Mesenchymal stem cell (in vitro differentiated cells and primary cell): ENCODE results near the gene EI24.

Source experiments
- DNase-seq: peaks from one replicate; pipeline ENCODE4 v3.0.0-alpha.2; 2013
- H2AFZ ChIP-seq: one replicate; pipeline ENCODE4 v1.6.1; 2013; ENCODE audit warnings: low read depth, mild to moderate bottlenecking, control low read depth, inconsistent platforms, low read length, moderate library complexity
- H2AK5ac ChIP-seq: 2 replicates; pipeline ENCODE4 v1.6.1; 2013; ENCODE audit warnings: low read length, moderate library complexity, mild to moderate bottlenecking, inconsistent platforms; ENCODE audit not compliant: severe bottlenecking
- H2BK120ac ChIP-seq: one replicate; pipeline ENCODE4 v1.6.1; 2013; ENCODE audit warnings: low read depth, mild to moderate bottlenecking, inconsistent platforms, low read length, moderate library complexity
- H2BK12ac ChIP-seq, 2 experiments: one replicate each; pipeline ENCODE4 v1.6.1; 2013; ENCODE audit warnings: inconsistent platforms in 2 of 2, low read length in 2 of 2, mild to moderate bottlenecking in 2 of 2, moderate library complexity in 2 of 2, control low read depth in 1 of 2
- H2BK15ac ChIP-seq: one replicate; pipeline ENCODE4 v1.6.1; 2013; ENCODE audit warnings: mild to moderate bottlenecking, low read depth, inconsistent platforms; ENCODE audit not compliant: poor library complexity, severe bottlenecking
- H2BK5ac ChIP-seq: 2 replicates; pipeline ENCODE4 v1.6.1; 2013; ENCODE audit warnings: low read depth, mild to moderate bottlenecking, low read length, control low read depth, inconsistent platforms; ENCODE audit not compliant: poor library complexity, severe bottlenecking
- H3K14ac ChIP-seq, 2 experiments: one replicate each; pipeline ENCODE4 v1.6.1; 2013; ENCODE audit warnings: inconsistent platforms in 2 of 2, low read length in 2 of 2, control low read depth in 1 of 2, mild to moderate bottlenecking in 1 of 2, moderate library complexity in 1 of 2
- H3K18ac ChIP-seq, 2 experiments: one replicate each; pipeline ENCODE4 v1.6.1; 2013; ENCODE audit warnings: inconsistent platforms in 2 of 2, low read length in 2 of 2, control low read depth in 1 of 2, low read depth in 1 of 2, mild to moderate bottlenecking in 1 of 2
- H3K23ac ChIP-seq, 2 experiments: one replicate each; pipeline ENCODE4 v1.6.1; 2013; ENCODE audit warnings: inconsistent platforms in 2 of 2, low read length in 2 of 2, mild to moderate bottlenecking in 2 of 2, moderate library complexity in 2 of 2, control low read depth in 1 of 2
- H3K27ac ChIP-seq: 2 replicates; pipeline ENCODE4 v1.5.1; 2013; ENCODE audit warnings: mild to moderate bottlenecking, moderate library complexity, low read length, control low read depth, inconsistent platforms; ENCODE audit not compliant: poor library complexity, severe bottlenecking
- H3K27me3 ChIP-seq, 2 experiments: 2 replicates each; pipeline versions ENCODE4 v1.6.1 to v1.7.0; 2013; ENCODE audit warnings: low read length in 2 of 2, mild to moderate bottlenecking in 2 of 2, moderate library complexity in 2 of 2, control low read depth in 1 of 2, inconsistent platforms in 1 of 2; ENCODE audit not compliant: control insufficient read depth in 1 of 2, insufficient read depth in 1 of 2
- H3K36me3 ChIP-seq, 2 experiments: 2 replicates each; pipeline versions ENCODE4 v1.6.1 to v1.7.0; 2013; ENCODE audit warnings: low read length in 2 of 2, control low read depth in 1 of 2, inconsistent platforms in 1 of 2, low read depth in 1 of 2, mild to moderate bottlenecking in 1 of 2; ENCODE audit not compliant: insufficient read depth in 2 of 2, control insufficient read depth in 1 of 2
- H3K4ac ChIP-seq, 2 experiments: one replicate each; pipeline ENCODE4 v1.6.1; 2013; ENCODE audit warnings: inconsistent platforms in 2 of 2, low read length in 2 of 2, mild to moderate bottlenecking in 2 of 2, moderate library complexity in 2 of 2, control low read depth in 1 of 2, low read depth in 1 of 2
- H3K4me1 ChIP-seq: 2 replicates; pipeline ENCODE4 v1.6.1; 2013; ENCODE audit warnings: low read depth, low read length, control low read depth; ENCODE audit not compliant: control insufficient read depth, insufficient read depth
- H3K4me2 ChIP-seq: 2 replicates; pipeline ENCODE4 v1.6.1; 2013; ENCODE audit warnings: low read length, mild to moderate bottlenecking, inconsistent platforms; ENCODE audit not compliant: poor library complexity, severe bottlenecking
- H3K4me3 ChIP-seq, 2 experiments: 2 replicates each; pipeline versions ENCODE4 v1.5.1 to v1.7.0; 2013; ENCODE audit warnings: low read length in 2 of 2, mild to moderate bottlenecking in 2 of 2, control low read depth in 1 of 2, low read depth in 1 of 2; ENCODE audit not compliant: insufficient read depth in 1 of 2
- H3K79me1 ChIP-seq: replicated peaks from 2 replicates; pipeline ENCODE4 v1.6.1; 2013; ENCODE audit warnings: mild to moderate bottlenecking, control low read depth, low read length, inconsistent platforms; ENCODE audit not compliant: poor library complexity, severe bottlenecking
- H3K9ac ChIP-seq: 2 replicates; pipeline ENCODE4 v1.7.0; 2013; ENCODE audit warnings: mild to moderate bottlenecking, low read length, moderate library complexity
- H3K9me3 ChIP-seq: 2 replicates; pipeline ENCODE4 v1.7.0; 2013; ENCODE audit warnings: mild to moderate bottlenecking, low read length; ENCODE audit not compliant: control insufficient read depth
- H4K8ac ChIP-seq: one replicate; pipeline ENCODE4 v1.6.1; 2013; ENCODE audit warnings: inconsistent platforms, mild to moderate bottlenecking, low read length, moderate library complexity
- H4K91ac ChIP-seq: one replicate; pipeline ENCODE4 v1.6.1; 2013; ENCODE audit warnings: mild to moderate bottlenecking, low read length, inconsistent platforms
- WGBS: methylation state at CpG from one replicate; pipeline ENCODE4 v1.1.7; 2013; ENCODE audit warnings: mixed read lengths; 5-methylcytosine and 5-hydroxymethylcytosine counted together

EI24 gene

GRCh38 chr11:125564357-125564756 lies 4.9 kb upstream of the EI24 start:
- Histone ChIP-seq H4K91ac (no peak overlapping the region), H3K27ac (no peak overlapping the region), H2BK15ac (no peak overlapping the region), H3K9ac (no peak overlapping the region), H2BK5ac (no peak overlapping the region), H3K18ac (no peak overlapping the region), H2AK5ac (no peak overlapping the region), H4K8ac (no peak overlapping the region), H2AFZ (no peak overlapping the region), H2BK12ac (no peak overlapping the region), H3K36me3 (no peaks in the 10 kb centered on the region), H3K4me2 (no peak overlapping the region), H3K14ac (no peak overlapping the region), H3K23ac (no peak overlapping the region), H3K27me3 (no peaks in the 10 kb centered on the region), H3K4me3 (no peak overlapping the region), H3K79me1 (no peaks in the 10 kb centered on the region), H2BK120ac (no peak overlapping the region), H3K9me3 (no peaks in the 10 kb centered on the region), H3K4ac (no peak overlapping the region), H3K4me1 (peaks cover 2% of the 10 kb centered on the region)
- 78% methylated on average over 2 of the region's 3 CpGs for WGBS
- no peak for DNase-seq

DNA sequence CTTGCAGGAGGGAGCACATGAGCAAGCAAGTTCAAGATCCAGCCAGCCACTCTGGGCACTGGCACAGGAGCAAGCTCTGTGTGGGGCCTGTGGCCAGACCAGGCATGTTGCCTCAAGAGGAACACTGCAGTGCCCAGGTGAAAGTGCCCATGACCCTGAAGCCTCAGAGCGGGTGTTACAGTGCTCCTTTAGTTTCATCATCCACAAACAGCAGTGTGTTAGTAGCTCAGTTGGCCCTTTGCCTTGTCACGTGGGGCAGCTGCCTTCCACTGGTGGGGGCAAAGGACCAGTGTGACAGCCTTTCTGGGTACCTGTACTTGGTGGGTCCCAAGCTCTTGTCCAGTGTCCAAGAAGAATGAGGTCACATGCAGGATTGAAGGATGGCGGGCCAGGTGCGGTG lies 3.0 kb upstream of the EI24 start:
- Histone ChIP-seq H3K27me3 (no peaks in the 10 kb centered on the region), H3K4ac (no peak overlapping the region), H3K36me3 (no peaks in the 10 kb centered on the region), H3K4me3 (no peak overlapping the region), H3K4me1 (peaks cover 3% of the 10 kb centered on the region), H2BK5ac (no peak overlapping the region), H2AK5ac (no peak overlapping the region), H2BK15ac (no peak overlapping the region), H2BK12ac (no peak overlapping the region), H3K79me1 (no peaks in the 10 kb centered on the region), H4K8ac (no peak overlapping the region), H2AFZ (no peak overlapping the region), H4K91ac (no peak overlapping the region), H3K9ac (no peak overlapping the region), H3K18ac (no peak overlapping the region), H3K27ac (no peak overlapping the region), H2BK120ac (no peak overlapping the region), H3K14ac (no peak overlapping the region), H3K9me3 (no peaks in the 10 kb centered on the region), H3K23ac (no peak overlapping the region), H3K4me2 (no peak overlapping the region)
- 91% methylated on average over 4 of the region's 4 CpGs for WGBS
- DNase-seq = no peak

DNA sequence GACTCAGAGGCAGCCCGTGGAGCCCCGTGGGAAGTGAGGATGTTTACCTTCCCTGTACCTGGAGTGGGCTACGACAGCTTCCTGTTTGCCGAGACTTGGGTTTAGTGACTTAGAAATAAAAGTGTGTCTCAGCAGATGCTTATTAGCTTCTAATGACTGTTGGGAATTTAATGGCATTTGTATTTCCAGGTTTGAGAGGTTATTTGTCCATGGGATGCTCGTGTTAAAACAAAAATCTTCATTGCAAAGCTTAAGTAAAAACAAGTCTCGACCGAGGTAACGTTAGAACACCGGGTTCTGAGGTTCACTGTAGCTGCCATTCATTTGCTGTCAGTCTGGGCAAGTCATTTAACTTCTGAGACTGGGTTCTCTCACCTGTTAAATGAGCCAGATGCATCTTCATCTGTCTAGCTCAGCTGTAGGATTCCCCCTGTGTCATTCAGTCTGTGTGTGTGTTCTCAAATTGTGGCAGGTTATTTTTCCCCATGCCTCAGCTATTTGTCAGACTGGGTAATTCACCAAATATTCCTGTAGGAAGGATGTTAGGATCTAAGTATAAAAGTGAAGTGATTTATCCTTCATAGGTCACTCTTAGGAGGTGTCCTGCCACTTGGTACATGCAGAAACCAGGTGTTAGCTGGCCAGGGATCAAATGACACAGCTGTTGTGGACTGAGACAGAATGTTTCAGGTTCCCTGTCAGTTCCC lies 791 bp downstream of the EI24 start:
- Histone ChIP-seq H2BK12ac (peak overlapping the region; percentile 37 to 98), H3K36me3 (peaks cover 11 to 29% of the 10 kb centered on the region in 2 experiments), H4K8ac (peak overlapping the region; percentile 95), H2AK5ac (no peak overlapping the region), H2BK15ac (peak overlapping the region; percentile 68), H2BK5ac (no peak overlapping the region), H3K18ac (peak overlapping the region; percentile 67 to 98), H3K14ac (peak overlapping the region; percentile 50 to 99), H3K4me1 (peaks cover 3% of the 10 kb centered on the region), H3K79me1 (peaks cover 8% of the 10 kb centered on the region), H3K4me2 (peak overlapping the region; percentile 95), H3K27ac (no peak overlapping the region), H3K9ac (peak overlapping the region; percentile 99), H3K23ac (peak overlapping the region in 1 of 2 experiments; percentile 75), H4K91ac (peak overlapping the region; percentile 98), H2BK120ac (no peak overlapping the region), H2AFZ (peak overlapping the region; percentile 20), H3K4me3 (peak overlapping the region; percentile 99 to 100), H3K4ac (peak overlapping the region; percentile 19 to 97), H3K9me3 (no peaks in the 10 kb centered on the region), H3K27me3 (no peaks in the 10 kb centered on the region)
- WGBS = 18% methylated on average over 9 of the region's 9 CpGs
- peak; percentile 25 for DNase-seq

DNA sequence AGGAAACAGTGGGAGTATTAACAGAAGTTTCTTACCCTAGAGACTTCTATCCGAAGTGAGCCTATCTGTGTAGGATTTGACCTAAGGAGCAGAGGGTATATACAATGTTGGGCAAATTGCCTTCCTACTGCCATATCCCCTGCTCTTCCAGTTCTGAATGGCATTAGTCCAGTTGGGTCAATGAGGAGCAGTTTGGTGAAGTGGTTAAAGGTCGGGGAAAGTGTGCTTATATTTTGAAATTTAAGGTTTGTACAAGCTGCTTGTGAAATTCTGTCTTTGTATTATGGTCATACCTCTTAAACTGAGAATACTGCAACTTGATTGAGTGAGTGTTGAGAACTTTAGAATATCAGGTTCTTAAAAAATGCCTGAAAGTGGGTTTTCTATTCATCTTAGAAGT lies 1.7 kb downstream of the EI24 start:
- Histone ChIP-seq H3K9me3 (no peaks in the 10 kb centered on the region), H3K27me3 (no peaks in the 10 kb centered on the region), H3K9ac (peak overlapping the region; percentile 99), H3K36me3 (peaks cover 16 to 38% of the 10 kb centered on the region in 2 experiments), H3K27ac (no peak overlapping the region), H2BK120ac (no peak overlapping the region), H3K18ac (no peak overlapping the region), H3K4me3 (peak overlapping the region in 1 of 2 experiments; percentile 100), H3K4me1 (peaks cover 3% of the 10 kb centered on the region), H2BK15ac (no peak overlapping the region), H3K23ac (no peak overlapping the region), H2AFZ (no peak overlapping the region), H3K14ac (no peak overlapping the region), H4K8ac (no peak overlapping the region), H4K91ac (no peak overlapping the region), H2BK12ac (no peak overlapping the region), H3K79me1 (peaks cover 10% of the 10 kb centered on the region), H3K4ac (no peak overlapping the region), H3K4me2 (no peak overlapping the region), H2AK5ac (no peak overlapping the region), H2BK5ac (no peak overlapping the region)
- 97% methylated on average over 2 of the region's 2 CpGs for WGBS
- DNase-seq = no peak
